T-cell (primary cell): ENCODE results near the gene NTF4. TPM values are rescaled to one million over a fixed set of nuclear protein-coding genes. Genes with fewer than 3 reads are reported as not detected.
A peak's percentile ranks its signal among the peaks of the same experiment; 100 is the strongest.

Experiments used
- ATAC-seq, 4 experiments: fragments of 200-7000 bp in 3 of 4; fragments of 150-1000 bp in 1 of 4; cut with Tn5 transposase; replicated peaks in 1 of 4; 1 replicate in 3 of 4; 2 replicates in 1 of 4; pipeline ENCODE4 v1.10.0; 2021; ENCODE audit warnings: moderate library complexity in 3 of 4, mild to moderate bottlenecking in 2 of 4, moderate number of reproducible peaks in 1 of 4
- CTCF ChIA-PET, 2 donors: fragments of 300-600 bp; sonication (Branson Sonifier 250); formaldehyde crosslinking; loops; one replicate each; lab custom pipeline; 2022; ENCODE audit warnings: antibody characterized with exemption in 2 of 2; lab: Charles Lee
- POLR2A ChIA-PET, 2 donors: fragments of 300-600 bp; sonication (Branson Sonifier 250); formaldehyde crosslinking; loops; one replicate each; lab custom pipeline; 2022; ENCODE audit warnings: antibody characterized with exemption in 2 of 2; lab: Charles Lee
- DNase-seq, 35 experiments: peaks; one replicate each; pipeline versions ENCODE4 v3.0.0 to v3.0.0-alpha.2; 2013 to 2023
- H3K27ac ChIP-seq: one replicate; pipeline ENCODE4 v1.5.1; 2013; ENCODE audit warnings: low read length
- H3K27me3 ChIP-seq, 2 experiments: replicated peaks in 1 of 2; 1 replicate in 1 of 2; 2 replicates in 1 of 2; pipeline versions ENCODE4 v1.6.1 to v1.7.0; 2013; ENCODE audit warnings: low read length in 1 of 2, mixed read lengths in 1 of 2; ENCODE audit not compliant: control insufficient read depth in 2 of 2, insufficient read depth in 2 of 2; ENCODE audit errors: extremely low read depth in 1 of 2
- H3K36me3 ChIP-seq, 2 donors: 1 replicate in 1 of 2; 2 replicates in 1 of 2; pipeline versions ENCODE4 v1.6.1 to v1.7.0; 2013; ENCODE audit warnings: low read length in 1 of 2; ENCODE audit not compliant: control insufficient read depth in 2 of 2, insufficient read depth in 1 of 2; ENCODE audit errors: extremely low read depth in 1 of 2
- H3K4me1 ChIP-seq, 2 experiments: 1 replicate in 1 of 2; 2 replicates in 1 of 2; pipeline versions ENCODE4 v1.6.1 to v1.7.0; 2013; ENCODE audit warnings: low read length in 2 of 2, mixed read lengths in 1 of 2; ENCODE audit not compliant: insufficient read depth in 2 of 2, control insufficient read depth in 1 of 2; ENCODE audit errors: extremely low read depth in 1 of 2
- H3K4me3 ChIP-seq, 2 donors: 1 replicate in 1 of 2; 2 replicates in 1 of 2; pipeline versions ENCODE4 v1.5.1 to v1.7.0; 2013; ENCODE audit warnings: mild to moderate bottlenecking in 2 of 2, low read length in 1 of 2, moderate library complexity in 1 of 2; ENCODE audit not compliant: control insufficient read depth in 1 of 2; ENCODE audit errors: extremely low read depth in 1 of 2
- H3K9me3 ChIP-seq: 2 replicates; pipeline ENCODE4 v1.7.0; 2013
- H3K27ac Mint-ChIP-seq, 2 donors: one replicate each; pipeline ENCODE4 v1.8.0; 2020 to 2021; ENCODE audit warnings: mild to moderate bottlenecking in 2 of 2, mixed read lengths in 2 of 2
- H3K27me3 Mint-ChIP-seq, 2 donors: one replicate each; pipeline ENCODE4 v1.8.0; 2021 to 2022; ENCODE audit warnings: mixed read lengths in 2 of 2
- H3K36me3 Mint-ChIP-seq: one replicate; pipeline ENCODE4 v1.8.0; 2021; ENCODE audit warnings: mixed read lengths
- H3K4me1 Mint-ChIP-seq, 3 donors: one replicate each; pipeline ENCODE4 v1.8.0; 2020 to 2022; ENCODE audit warnings: mixed read lengths in 3 of 3, mild to moderate bottlenecking in 1 of 3
- H3K4me3 Mint-ChIP-seq, 3 donors: one replicate each; pipeline ENCODE4 v1.8.0; 2020 to 2022; ENCODE audit warnings: mild to moderate bottlenecking in 3 of 3, mixed read lengths in 3 of 3, moderate library complexity in 3 of 3
- H3K9me3 Mint-ChIP-seq, 3 donors: one replicate each; pipeline ENCODE4 v1.8.0; 2020 to 2022; ENCODE audit warnings: mixed read lengths in 3 of 3
- WGBS: methylation state at CpG from one replicate; pipeline ENCODE4 v1.1.5; 2013; ENCODE audit warnings: missing lambda C conversion rate; ENCODE audit not compliant: insufficient coverage; 5-methylcytosine and 5-hydroxymethylcytosine counted together
- total RNA-seq, 35 experiments: library from RNA in 6 of 35; stranded (reverse) in 6 of 35; fragments of 120-200 nt in 1 of 35; gene quantifications; one replicate each; pipeline versions ENCODE4 v1.2.1 to v1.2.4 and lab custom pipeline; 2013 to 2026

Gene NTF4
- total RNA-seq, 5 donors from 2014 or later (not counting 1 experiment from before 2014, with no cell fraction given) = not detected

DNA sequence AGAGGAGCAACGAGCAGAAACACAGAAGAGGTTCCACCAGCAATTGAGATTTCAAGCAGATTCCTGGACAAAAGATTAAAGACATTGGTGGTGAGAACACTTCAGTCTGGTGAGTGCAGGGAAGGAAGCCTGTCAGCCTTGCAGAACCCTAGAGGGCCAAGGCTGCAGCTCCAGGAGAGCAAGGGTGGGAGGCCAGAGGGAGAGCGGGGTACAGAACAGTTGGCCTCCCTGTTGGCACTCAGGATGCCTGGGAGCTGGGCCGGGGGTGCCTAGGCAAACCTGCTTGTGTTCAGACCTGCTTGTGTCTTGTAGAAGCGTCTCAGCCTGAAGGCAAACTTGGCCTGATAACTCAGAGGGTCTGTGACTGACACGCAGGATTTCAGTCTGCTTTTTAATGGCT, 44.4 kb upstream of the NTF4 start:
- H3K27ac Mint-ChIP-seq = no peak overlapping the region
- ATAC-seq (no peak), DNase-seq (no peak)
- H3K9me3 Mint-ChIP-seq = no peaks in the 10 kb centered on the region
- CTCF ChIA-PET = interaction anchor here in 1 of 2 donors (1.3 kb wide), 1 partner anchor 11 kb away, joined by 3 read pairs; no protein-coding TSS in a partner anchor
- POLR2A ChIA-PET = interaction anchor here in 1 of 2 donors (0.6 kb wide), 1 partner anchor 21 kb away, joined by 3 read pairs; no protein-coding TSS in a partner anchor
- Histone ChIP-seq H3K36me3 (peaks cover 29 to 44% of the 10 kb centered on the region in 2 donors), H3K9me3 (no peaks in the 10 kb centered on the region), H3K4me1 (peaks cover 2 to 10% of the 10 kb centered on the region in 2 experiments), H3K27ac (no peak overlapping the region), H3K27me3 (peaks cover 0 to 3% of the 10 kb centered on the region in 2 experiments), H3K4me3 (no peak overlapping the region)
- H3K4me1 Mint-ChIP-seq = peaks cover 16 to 22% (median 16%) of the 10 kb centered on the region in 3 donors
- no peak overlapping the region for H3K4me3 Mint-ChIP-seq
- H3K36me3 Mint-ChIP-seq = peaks cover 32% of the 10 kb centered on the region
- 96% methylated on average over 3 of the region's 5 CpGs for WGBS
- H3K27me3 Mint-ChIP-seq = no peaks in the 10 kb centered on the region

DNA sequence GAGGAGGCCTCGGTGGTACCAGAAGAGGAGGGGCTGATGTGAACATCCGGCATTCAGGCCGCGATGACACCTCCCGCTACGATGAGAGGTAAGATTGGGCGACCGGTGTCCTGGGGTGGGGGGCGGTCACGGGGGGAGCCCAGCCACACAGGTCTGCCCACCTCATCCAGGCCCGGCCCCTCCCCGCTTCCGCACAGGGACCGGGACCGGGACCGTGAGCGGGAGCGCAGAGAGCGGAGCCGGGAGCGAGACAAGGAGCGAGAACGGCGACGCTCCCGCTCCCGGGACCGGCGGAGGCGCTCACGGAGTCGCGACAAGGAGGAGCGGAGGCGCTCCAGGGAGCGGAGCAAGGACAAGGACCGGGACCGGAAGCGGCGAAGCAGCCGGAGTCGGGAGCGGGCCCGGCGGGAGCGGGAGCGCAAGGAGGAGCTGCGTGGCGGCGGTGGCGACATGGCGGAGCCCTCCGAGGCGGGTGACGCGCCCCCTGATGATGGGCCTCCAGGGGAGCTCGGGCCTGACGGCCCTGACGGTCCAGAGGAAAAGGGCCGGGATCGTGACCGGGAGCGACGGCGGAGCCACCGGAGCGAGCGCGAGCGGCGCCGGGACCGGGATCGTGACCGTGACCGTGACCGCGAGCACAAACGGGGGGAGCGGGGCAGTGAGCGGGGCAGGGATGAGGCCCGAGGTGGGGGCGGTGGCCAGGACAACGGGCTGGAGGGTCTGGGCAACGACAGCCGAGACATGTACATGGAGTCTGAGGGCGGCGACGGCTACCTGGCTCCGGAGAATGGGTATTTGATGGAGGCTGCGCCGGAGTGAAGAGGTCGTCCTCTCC, 43.2 kb upstream of the NTF4 start:
- no peak overlapping the region for H3K27ac Mint-ChIP-seq

GRCh38 chr19:49106648-49107135, 42.1 kb upstream of the NTF4 start:
- 80% methylated on average over 11 of the region's 12 CpGs for WGBS
- ChIA-PET POLR2A (interaction anchor here in 1 of 2 donors (0.6 kb wide), 1 partner anchor 16 kb away, joined by 16 read pairs; no protein-coding TSS in a partner anchor), CTCF (interaction anchor here (0.6 to 1.5 kb wide), 6 partner anchors 9 to 600 kb away, joined by 3 to 4 read pairs (median 4); partner anchors contain the start of gene RUVBL2 (in 1 of the 2))
- Histone ChIP-seq H3K9me3 (no peaks in the 10 kb centered on the region), H3K27ac (no peak overlapping the region), H3K4me1 (no peaks in the 10 kb centered on the region), H3K36me3 (peaks cover 41 to 65% of the 10 kb centered on the region in 2 donors), H3K27me3 (peaks cover 0 to 3% of the 10 kb centered on the region in 2 experiments), H3K4me3 (no peak overlapping the region)
- Mint-ChIP-seq H3K4me1 (peaks cover 5 to 9% (median 6%) of the 10 kb centered on the region in 3 donors), H3K36me3 (peaks cover 35% of the 10 kb centered on the region), H3K27me3 (no peaks in the 10 kb centered on the region), H3K4me3 (no peak overlapping the region), H3K9me3 (no peaks in the 10 kb centered on the region), H3K27ac (peak overlapping the region in 1 of 2 donors; percentile 40)
- ATAC-seq (peak; percentile 75 to 76 (median 75)), DNase-seq (peak; percentile 32 to 81 (median 57))

More for the DNA sequence above, 43.2 kb upstream of the NTF4 start:
- H3K4me3 Mint-ChIP-seq = no peak overlapping the region
- Histone ChIP-seq H3K27me3 (peaks cover 0 to 3% of the 10 kb centered on the region in 2 experiments), H3K36me3 (peaks cover 32 to 56% of the 10 kb centered on the region in 2 donors), H3K4me1 (no peaks in the 10 kb centered on the region), H3K27ac (no peak overlapping the region), H3K9me3 (no peaks in the 10 kb centered on the region), H3K4me3 (no peak overlapping the region)
- no peaks in the 10 kb centered on the region for H3K27me3 Mint-ChIP-seq
- no peaks in the 10 kb centered on the region for H3K9me3 Mint-ChIP-seq
- POLR2A ChIA-PET = no interaction called here
- 98% methylated on average over 85 of the region's 93 CpGs for WGBS
- DNase-seq = no peak
- ATAC-seq = no peak
- peaks cover 32% of the 10 kb centered on the region for H3K36me3 Mint-ChIP-seq
- peaks cover 6 to 10% (median 6%) of the 10 kb centered on the region in 3 donors for H3K4me1 Mint-ChIP-seq
- CTCF ChIA-PET = interaction anchor here in 1 of 2 donors (1.3 kb wide), 1 partner anchor 10 kb away, joined by 3 read pairs; no protein-coding TSS in a partner anchor

DNA sequence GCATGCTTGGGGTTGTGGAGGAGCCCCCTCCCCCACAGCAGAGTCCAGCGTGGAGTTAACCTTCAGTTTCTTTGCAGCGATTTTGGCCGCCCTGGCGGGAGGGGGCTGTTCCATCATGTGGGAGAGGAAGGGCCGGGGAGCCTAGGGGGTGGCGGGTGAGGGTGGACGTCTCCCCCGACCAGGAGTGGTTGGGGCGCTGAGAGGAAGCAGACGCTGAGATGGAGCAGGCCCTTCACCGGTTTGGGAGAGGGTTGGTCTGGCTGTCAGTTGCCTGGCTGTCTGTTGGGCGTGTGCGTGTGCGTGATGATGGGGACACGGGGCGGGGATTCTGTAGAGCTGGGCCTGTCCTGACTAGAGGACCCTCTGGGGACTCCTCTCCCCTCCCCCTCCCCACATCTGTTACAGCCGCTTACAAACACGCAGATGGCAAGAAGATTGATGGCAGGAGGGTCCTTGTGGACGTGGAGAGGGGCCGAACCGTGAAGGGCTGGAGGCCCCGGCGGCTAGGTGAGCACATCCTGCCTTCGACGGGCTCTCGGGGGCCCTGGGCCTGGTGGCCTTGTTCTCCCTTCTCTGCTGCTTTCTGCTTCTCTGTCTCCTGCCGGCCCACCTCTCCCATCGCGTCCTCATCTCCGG, 39.7 kb upstream of the NTF4 start:
- H3K27me3 Mint-ChIP-seq = no peaks in the 10 kb centered on the region
- H3K4me3 Mint-ChIP-seq = no peak overlapping the region
- 92% methylated on average over 18 of the region's 30 CpGs for WGBS
- Histone ChIP-seq H3K9me3 (no peaks in the 10 kb centered on the region), H3K4me1 (no peaks in the 10 kb centered on the region), H3K27me3 (peaks cover 0 to 3% of the 10 kb centered on the region in 2 experiments), H3K4me3 (no peak overlapping the region), H3K27ac (no peak overlapping the region), H3K36me3 (peaks cover 46 to 81% of the 10 kb centered on the region in 2 donors)
- peaks cover 46% of the 10 kb centered on the region for H3K36me3 Mint-ChIP-seq
- ChIA-PET CTCF (interaction anchor here in 1 of 2 donors (1.3 kb wide), 1 partner anchor 10 kb away, joined by 3 read pairs; the partner anchor contains the start of gene LIN7B), POLR2A (no interaction called here)
- DNase-seq = no peak
- H3K9me3 Mint-ChIP-seq = no peaks in the 10 kb centered on the region
- H3K4me1 Mint-ChIP-seq = peaks cover 4 to 16% (median 7%) of the 10 kb centered on the region in 3 donors
- no peak overlapping the region for H3K27ac Mint-ChIP-seq
- no peak for ATAC-seq

DNA sequence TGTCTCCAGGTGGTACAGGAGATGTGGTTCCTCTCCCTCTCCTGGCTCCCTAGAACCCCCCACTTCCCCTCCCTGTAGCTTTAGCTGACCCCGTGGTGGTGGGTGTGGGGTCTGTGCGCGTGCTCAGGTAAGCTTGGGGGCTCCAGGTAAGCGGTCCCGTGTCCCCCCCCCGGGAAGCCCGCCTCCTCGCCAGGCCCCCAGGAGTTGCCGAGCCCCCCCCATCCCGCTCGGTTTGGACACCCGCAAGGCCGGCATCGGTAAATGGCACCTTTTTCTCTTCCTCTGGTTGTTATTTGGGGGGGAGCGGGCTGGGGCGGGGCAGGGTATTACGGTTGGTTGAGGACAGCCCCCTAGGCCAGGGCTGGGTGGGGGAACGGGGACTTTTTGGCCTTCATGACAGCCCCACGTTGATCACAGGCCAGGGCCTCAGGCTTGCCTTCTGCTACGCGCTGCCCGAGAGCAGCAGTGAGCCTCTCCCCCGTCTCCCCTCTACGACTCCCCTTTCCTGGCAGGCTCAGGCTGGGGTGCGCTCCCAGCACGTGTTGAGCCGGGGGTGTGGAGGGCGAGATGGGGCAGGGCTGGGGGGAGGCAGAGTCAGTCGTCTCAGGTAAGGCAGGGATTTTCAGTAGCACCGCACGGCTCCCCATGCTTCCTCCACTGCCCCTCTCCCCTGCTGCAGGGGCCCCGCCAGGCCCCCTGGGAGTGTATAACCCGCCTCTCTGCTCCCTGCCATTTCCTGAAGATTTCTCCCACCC, 38.9 kb upstream of the NTF4 start:
- no peak overlapping the region for H3K27ac ChIP-seq
- CTCF ChIA-PET = no interaction called here
- 94% methylated on average over 6 of the region's 33 CpGs for WGBS

More for the DNA sequence above, 38.9 kb upstream of the NTF4 start:
- Mint-ChIP-seq H3K4me1 (peaks cover 4 to 16% (median 7%) of the 10 kb centered on the region in 3 donors), H3K9me3 (no peaks in the 10 kb centered on the region), H3K27me3 (no peaks in the 10 kb centered on the region), H3K4me3 (no peak overlapping the region), H3K27ac (no peak overlapping the region), H3K36me3 (peaks cover 44% of the 10 kb centered on the region)
- H3K36me3 ChIP-seq = peaks cover 53 to 81% of the 10 kb centered on the region in 2 donors
- peaks cover 0 to 3% of the 10 kb centered on the region in 2 experiments for H3K27me3 ChIP-seq
- no peak for DNase-seq
- no peak for ATAC-seq
- no peaks in the 10 kb centered on the region for H3K9me3 ChIP-seq
- H3K4me3 ChIP-seq = no peak overlapping the region
- H3K4me1 ChIP-seq = no peaks in the 10 kb centered on the region
- POLR2A ChIA-PET = no interaction called here
